ENCODE results near the gene PTPRE.

Gene PTPRE

DNA sequence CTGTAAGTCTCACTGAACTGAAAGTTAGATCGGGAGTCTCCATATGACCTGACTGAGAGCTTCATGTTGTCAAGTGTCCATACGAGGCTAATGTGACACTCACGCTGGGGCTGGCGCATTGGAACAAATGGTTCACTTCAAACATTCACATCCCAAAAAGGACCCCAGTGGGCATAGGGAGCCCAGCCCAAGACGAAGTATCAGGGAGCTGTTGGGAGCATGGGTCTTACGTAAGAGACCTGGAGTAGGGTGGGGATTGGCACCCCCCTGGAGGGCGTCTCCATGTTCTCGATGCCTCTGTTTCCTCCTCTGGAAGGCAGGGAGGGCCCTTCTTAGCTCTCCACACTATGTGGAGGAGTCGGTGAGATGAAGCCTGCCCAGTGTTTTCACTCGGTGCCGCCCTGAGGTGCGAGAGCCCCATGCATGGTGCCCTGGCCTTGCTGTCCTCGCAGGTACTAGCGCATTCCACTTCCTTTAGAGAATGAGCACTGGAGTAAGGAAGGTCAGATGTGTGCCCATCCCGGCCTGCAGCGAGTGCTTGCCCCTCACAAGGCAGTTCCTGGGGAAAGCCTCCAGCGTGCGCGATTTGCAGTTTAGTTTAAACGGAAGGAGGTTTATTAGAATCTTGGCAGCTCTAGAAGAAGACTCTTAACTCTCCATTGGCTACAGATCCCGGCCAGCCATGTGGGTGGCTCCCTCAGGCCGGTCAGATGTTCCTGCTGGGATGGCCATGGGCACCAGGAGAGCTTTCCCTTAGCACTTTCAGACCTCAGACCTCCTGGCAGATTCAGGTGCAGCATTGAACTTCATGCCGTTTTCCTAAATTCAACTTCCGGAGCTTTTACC lies 64.4 kb downstream of the PTPRE start:
- no peak overlapping the region for H3K4me3 ChIP-seq (ENCODE audit: low read length)
- no peaks in the 10 kb centered on the region for H4K20me1 ChIP-seq (ENCODE audit: control insufficient read depth, insufficient read depth, low read depth, low read length)
- H3K9me2 ChIP-seq (replicated peaks; ENCODE audit: control insufficient read depth, low read length), result no peaks in the 10 kb centered on the region
- no peaks in the 10 kb centered on the region for H3K36me3 ChIP-seq (ENCODE audit: control insufficient read depth, low read length)
- no peaks in the 10 kb centered on the region for H3K79me2 ChIP-seq (ENCODE audit: control insufficient read depth, low read length)
- no peaks in the 10 kb centered on the region for H3F3A ChIP-seq (ENCODE audit: control insufficient read depth, insufficient read depth)
- H3K27ac ChIP-seq (ENCODE audit: low read depth, low read length), result no peak overlapping the region
- H3K27me3 ChIP-seq (ENCODE audit: control insufficient read depth, low read length), result peaks cover 10% of the 10 kb centered on the region; the same call in 1 of the 2 replicates
- no peak for TF ChIP-seq EZH2phosphoT487 (IDR thresholded peaks at IDR 0.05; ENCODE audit: borderline replicate concordance, low read length)
- TF ChIP-seq, protein P1, sequence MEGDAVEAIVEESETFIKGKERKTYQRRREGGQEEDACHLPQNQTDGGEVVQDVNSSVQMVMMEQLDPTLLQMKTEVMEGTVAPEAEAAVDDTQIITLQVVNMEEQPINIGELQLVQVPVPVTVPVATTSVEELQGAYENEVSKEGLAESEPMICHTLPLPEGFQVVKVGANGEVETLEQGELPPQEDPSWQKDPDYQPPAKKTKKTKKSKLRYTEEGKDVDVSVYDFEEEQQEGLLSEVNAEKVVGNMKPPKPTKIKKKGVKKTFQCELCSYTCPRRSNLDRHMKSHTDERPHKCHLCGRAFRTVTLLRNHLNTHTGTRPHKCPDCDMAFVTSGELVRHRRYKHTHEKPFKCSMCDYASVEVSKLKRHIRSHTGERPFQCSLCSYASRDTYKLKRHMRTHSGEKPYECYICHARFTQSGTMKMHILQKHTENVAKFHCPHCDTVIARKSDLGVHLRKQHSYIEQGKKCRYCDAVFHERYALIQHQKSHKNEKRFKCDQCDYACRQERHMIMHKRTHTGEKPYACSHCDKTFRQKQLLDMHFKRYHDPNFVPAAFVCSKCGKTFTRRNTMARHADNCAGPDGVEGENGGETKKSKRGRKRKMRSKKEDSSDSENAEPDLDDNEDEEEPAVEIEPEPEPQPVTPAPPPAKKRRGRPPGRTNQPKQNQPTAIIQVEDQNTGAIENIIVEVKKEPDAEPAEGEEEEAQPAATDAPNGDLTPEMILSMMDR (IDR thresholded peaks at IDR 0.05; ENCODE audit: low read depth, low read length, poor library complexity, severe bottlenecking), result no peak
- H3K4me1 ChIP-seq (ENCODE audit: control insufficient read depth, low read length), result no peaks in the 10 kb centered on the region
- H3K9me3 ChIP-seq (ENCODE audit: control insufficient read depth, insufficient read depth, low read length), result no peaks in the 10 kb centered on the region
- H3K4me2 ChIP-seq (ENCODE audit: low read length), result no peak overlapping the region

DNA sequence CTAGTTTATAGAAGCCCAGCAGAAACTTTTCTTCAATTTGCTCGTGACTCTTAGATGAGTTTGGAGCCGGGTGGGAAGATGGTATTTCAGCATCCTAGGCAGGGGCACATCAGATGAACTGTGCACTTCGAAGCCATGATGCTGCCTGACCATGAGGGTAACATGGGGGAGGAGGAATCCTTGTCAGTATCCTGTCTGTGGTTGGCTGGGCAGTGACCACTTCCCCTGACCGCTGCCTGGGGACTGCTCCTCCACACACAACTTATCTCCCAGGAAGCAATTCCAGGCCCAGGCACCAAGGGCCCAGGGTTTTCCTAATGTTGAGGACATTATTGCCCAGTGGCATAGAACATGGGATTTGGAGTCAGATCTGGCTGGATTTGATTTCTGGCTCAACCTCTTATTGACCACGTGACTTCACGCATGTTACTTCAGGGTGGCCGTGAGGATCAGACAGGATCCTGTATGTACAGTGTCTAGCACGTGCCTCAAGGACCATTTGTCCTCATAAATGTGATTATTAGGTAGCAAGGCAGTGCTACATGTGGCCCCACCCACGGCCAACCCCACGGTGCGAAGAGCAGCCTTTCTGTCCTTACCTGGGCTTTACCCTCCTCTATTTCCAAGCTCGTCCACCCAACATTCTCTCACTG lies 65.2 kb downstream of the PTPRE start:
- H3K4me2 ChIP-seq (ENCODE audit: low read length), result no peak overlapping the region
- H3K27ac ChIP-seq (ENCODE audit: low read depth, low read length), result no peak overlapping the region
- no peaks in the 10 kb centered on the region for H3K9me3 ChIP-seq (ENCODE audit: control insufficient read depth, insufficient read depth, low read length)
- no peaks in the 10 kb centered on the region for H3K79me2 ChIP-seq (ENCODE audit: control insufficient read depth, low read length)
- no peaks in the 10 kb centered on the region for H3K9me2 ChIP-seq (replicated peaks; ENCODE audit: control insufficient read depth, low read length)
- H3K4me1 ChIP-seq (ENCODE audit: control insufficient read depth, low read length), result no peaks in the 10 kb centered on the region
- no peak overlapping the region for H3K4me3 ChIP-seq (ENCODE audit: low read length)
- H3K27me3 ChIP-seq (ENCODE audit: control insufficient read depth, low read length), result peaks cover 10% of the 10 kb centered on the region; the same call in 1 of the 2 replicates
- no peaks in the 10 kb centered on the region for H4K20me1 ChIP-seq (ENCODE audit: control insufficient read depth, insufficient read depth, low read depth, low read length)
- H3K36me3 ChIP-seq (ENCODE audit: control insufficient read depth, low read length), result no peaks in the 10 kb centered on the region
- TF ChIP-seq, protein P1 (IDR thresholded peaks at IDR 0.05; ENCODE audit: low read depth, low read length, poor library complexity, severe bottlenecking), result no peak
- TF ChIP-seq EZH2phosphoT487 (IDR thresholded peaks at IDR 0.05; ENCODE audit: borderline replicate concordance, low read length), result no peak
- H3F3A ChIP-seq (ENCODE audit: control insufficient read depth, insufficient read depth), result no peaks in the 10 kb centered on the region

DNA sequence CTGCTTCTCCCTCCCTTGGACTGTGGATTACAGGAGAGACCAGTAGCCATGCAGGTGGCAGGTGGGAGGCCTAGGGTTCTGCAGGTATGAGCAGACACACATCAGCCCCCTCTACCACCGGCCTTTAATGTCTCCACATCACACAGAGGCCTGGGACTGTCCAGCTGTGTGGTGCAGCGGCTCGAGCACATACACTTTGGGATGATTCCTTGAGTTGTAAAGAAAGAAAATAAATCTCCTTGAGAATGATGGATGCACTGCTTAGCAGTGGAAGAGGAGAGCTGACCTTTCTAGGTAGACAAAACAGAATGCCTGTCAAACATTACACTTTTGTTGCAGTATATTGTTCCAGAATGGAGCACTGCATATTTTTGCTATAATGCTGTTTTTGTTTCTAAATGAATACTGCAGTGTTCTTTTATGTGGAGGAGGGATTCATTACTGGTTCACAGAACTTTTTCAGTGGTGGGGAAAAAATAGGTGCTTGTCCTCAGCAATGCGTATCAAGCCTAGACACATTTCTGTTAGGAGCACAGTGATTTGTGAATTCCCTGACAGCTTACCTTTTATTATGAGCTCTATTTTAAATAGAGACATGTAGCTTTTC lies 66.0 kb downstream of the PTPRE start:
- no peaks in the 10 kb centered on the region for H3K4me1 ChIP-seq (ENCODE audit: control insufficient read depth, low read length)
- TF ChIP-seq, protein P1 (IDR thresholded peaks at IDR 0.05; ENCODE audit: low read depth, low read length, poor library complexity, severe bottlenecking), result no peak
- no peak for TF ChIP-seq EZH2phosphoT487 (IDR thresholded peaks at IDR 0.05; ENCODE audit: borderline replicate concordance, low read length)
- H3K27me3 ChIP-seq (ENCODE audit: control insufficient read depth, low read length), result peaks cover 10% of the 10 kb centered on the region; the same call in 1 of the 2 replicates
- H3K4me2 ChIP-seq (ENCODE audit: low read length), result no peak overlapping the region
- no peaks in the 10 kb centered on the region for H4K20me1 ChIP-seq (ENCODE audit: control insufficient read depth, insufficient read depth, low read depth, low read length)
- H3K9me3 ChIP-seq (ENCODE audit: control insufficient read depth, insufficient read depth, low read length), result no peaks in the 10 kb centered on the region
- no peak overlapping the region for H3K4me3 ChIP-seq (ENCODE audit: low read length)
- H3K9me2 ChIP-seq (replicated peaks; ENCODE audit: control insufficient read depth, low read length), result no peaks in the 10 kb centered on the region
- H3F3A ChIP-seq (ENCODE audit: control insufficient read depth, insufficient read depth), result no peaks in the 10 kb centered on the region
- no peak overlapping the region for H3K27ac ChIP-seq (ENCODE audit: low read depth, low read length)
- no peaks in the 10 kb centered on the region for H3K36me3 ChIP-seq (ENCODE audit: control insufficient read depth, low read length)
- no peaks in the 10 kb centered on the region for H3K79me2 ChIP-seq (ENCODE audit: control insufficient read depth, low read length)
